HCT116 (cell line): ENCODE data around the gene RGS12. TPM values are rescaled to one million over a fixed set of nuclear protein-coding genes. Genes with fewer than 3 reads are reported as not detected.

ENCODE experiments used
- ATAC-seq: fragments of 200-7000 bp; cut with Tn5 transposase; 2 replicates; pipeline ENCODE4 v1.9.1; 2020; ENCODE audit warnings: mild to moderate bottlenecking, moderate library complexity
- BruUV-seq: library from RNA; stranded (reverse); fragments of 400-500 nt; replicated peaks from 2 replicates; lab custom pipeline; 2021; lab: Mats Ljungman, UMichigan
- CTCF ChIA-PET: fragments of 300-600 bp; sonication (Branson Sonifier 250); formaldehyde crosslinking; loops from one replicate; lab custom pipeline; 2021; ENCODE audit warnings: antibody characterized with exemption; lab: Charles Lee
- POLR2A ChIA-PET: fragments of 300-600, 350-600 bp; sonication (Branson Sonifier 250); formaldehyde crosslinking; loops from one replicate; lab custom pipeline; 2021; ENCODE audit warnings: antibody characterized with exemption; lab: Charles Lee
- RAD21 ChIA-PET, 2 experiments: fragments of 300-600 bp; sonication (Branson Sonifier 250); formaldehyde crosslinking; loops; one replicate each; lab custom pipeline; 2023; ENCODE audit warnings: low total read pairs in 2 of 2; ENCODE audit not compliant: uncharacterized antibody in 2 of 2, unreplicated experiment in 2 of 2, low non-redundant PET in 1 of 2; lab: Charles Lee
- DNase-seq: peaks from one replicate; pipeline ENCODE4 v3.0.0-alpha.2; 2010; ENCODE audit warnings: low read depth, low spot score
- H2AFZ ChIP-seq: fragments of 200-600 bp; shearing (Covaris generic), sonication (generic); 2 replicates; pipeline ENCODE4 v1.6.1; 2017; ENCODE audit warnings: low read depth, mixed run types, mixed read lengths, antibody characterized with exemption, low read length; ENCODE audit not compliant: poor library complexity, severe bottlenecking
- H3K27ac ChIP-seq: 2 replicates; pipeline ENCODE4 v1.5.1; 2012; ENCODE audit warnings: low read depth, low read length
- H3K27me3 ChIP-seq: fragments of 200-600 bp; sonication (generic); 2 replicates; pipeline ENCODE4 v1.6.1; 2016; ENCODE audit warnings: mixed run types, low read length, mixed read lengths; ENCODE audit not compliant: insufficient read depth
- H3K36me3 ChIP-seq, 2 experiments: fragments of 200-500 bp in 1 of 2; fragments of 200-600 bp in 1 of 2; sonication (Bioruptor generic) in 1 of 2; sonication (generic) in 1 of 2; 2 replicates each; pipeline versions ENCODE4 v1.5.1 to v1.6.1; 2014 to 2016; ENCODE audit warnings: low read length in 2 of 2, inconsistent platforms in 1 of 2, mixed read lengths in 1 of 2, mixed run types in 1 of 2; ENCODE audit not compliant: insufficient read depth in 2 of 2, control insufficient read depth in 1 of 2
- H3K4me1 ChIP-seq, 2 experiments: fragments of 200-600 bp in 1 of 2; sonication (generic) in 1 of 2; 2 replicates each; pipeline versions ENCODE4 v1.5.1 to v1.6.1; 2012 to 2017; ENCODE audit warnings: low read length in 2 of 2, inconsistent platforms in 1 of 2, mild to moderate bottlenecking in 1 of 2, mixed read lengths in 1 of 2, mixed run types in 1 of 2, moderate library complexity in 1 of 2; ENCODE audit not compliant: insufficient read depth in 2 of 2, control insufficient read depth in 1 of 2
- H3K4me2 ChIP-seq: fragments of 200-600 bp; sonication (generic); 2 replicates; pipeline ENCODE4 v1.6.1; 2017; ENCODE audit warnings: mixed run types, low read length, mixed read lengths
- H3K4me3 ChIP-seq, 2 experiments: fragments of 200-600 bp in 1 of 2; sonication (generic) in 1 of 2; replicated peaks in 1 of 2; 2 replicates each; pipeline ENCODE4 v1.5.1; 2011 to 2016; ENCODE audit warnings: low read length in 2 of 2, control low read depth in 1 of 2, low read depth in 1 of 2, mild to moderate bottlenecking in 1 of 2, mixed read lengths in 1 of 2, mixed run types in 1 of 2
- H3K79me2 ChIP-seq: fragments of 200-600 bp; sonication (generic); 2 replicates; pipeline ENCODE4 v1.6.1; 2017; ENCODE audit warnings: mild to moderate bottlenecking, mixed run types, low read length, moderate library complexity, mixed read lengths; ENCODE audit not compliant: insufficient read depth
- H3K9ac ChIP-seq: fragments of 200-600 bp; sonication (generic); 2 replicates; pipeline ENCODE4 v1.6.1; 2016; ENCODE audit warnings: low read length, mixed read lengths
- H3K9me2 ChIP-seq: fragments of 200-600 bp; sonication (generic), shearing (Covaris generic); 2 replicates; pipeline ENCODE4 v1.6.1; 2017; ENCODE audit warnings: mixed run types, mild to moderate bottlenecking, moderate library complexity; ENCODE audit not compliant: insufficient read depth
- H3K9me3 ChIP-seq, 2 experiments: fragments of 200-500 bp in 1 of 2; fragments of 200-600 bp in 1 of 2; sonication (Bioruptor generic) in 1 of 2; sonication (generic) in 1 of 2; 2 replicates each; pipeline ENCODE4 v1.6.1; 2014 to 2017; ENCODE audit warnings: low read length in 2 of 2, mixed read lengths in 2 of 2, inconsistent platforms in 1 of 2, low read depth in 1 of 2, mild to moderate bottlenecking in 1 of 2, mixed run types in 1 of 2, moderate library complexity in 1 of 2; ENCODE audit not compliant: control insufficient read depth in 1 of 2, insufficient read depth in 1 of 2
- H4K20me1 ChIP-seq: fragments of 200-600 bp; sonication (generic), shearing (Covaris generic); 2 replicates; pipeline ENCODE4 v1.6.1; 2017; ENCODE audit warnings: mixed run types, mild to moderate bottlenecking, moderate library complexity; ENCODE audit not compliant: insufficient read depth
- ATF3 ChIP-seq: IDR thresholded peaks from 2 replicates; pipeline ENCODE4 v1.6.1; 2012
- CEBPB ChIP-seq: IDR thresholded peaks from 2 replicates; pipeline ENCODE4 v1.6.1; 2012; ENCODE audit warnings: low read depth
- CTCF ChIP-seq, 3 experiments: fragments of 200-600 bp in 1 of 3; sonication (generic) in 1 of 3; IDR thresholded peaks in 2 of 3; conservative IDR thresholded peaks in 1 of 3; 2 replicates each; pipeline ENCODE4 v1.5.1; 2012 to 2017; ENCODE audit warnings: low read depth in 2 of 3, low read length in 2 of 3, antibody characterized with exemption in 1 of 3, borderline replicate concordance in 1 of 3, control low read depth in 1 of 3, mild to moderate bottlenecking in 1 of 3, mixed read lengths in 1 of 3, mixed run types in 1 of 3, moderate library complexity in 1 of 3; ENCODE audit not compliant: insufficient read depth in 1 of 3
- EZH2 ChIP-seq: fragments of 200-600 bp; sonication (generic); IDR thresholded peaks from 2 replicates; pipeline ENCODE4 v1.6.1; 2017; ENCODE audit warnings: antibody characterized with exemption, mixed run types
- FOSL1 ChIP-seq: IDR thresholded peaks from 2 replicates; pipeline ENCODE4 v1.6.1; 2012; ENCODE audit warnings: low read depth
- JUND ChIP-seq: IDR thresholded peaks from 2 replicates; pipeline ENCODE4 v1.6.1; 2012
- POLR2A ChIP-seq: IDR thresholded peaks from 2 replicates; pipeline ENCODE4 v1.7.0; 2011; ENCODE audit warnings: borderline replicate concordance; ENCODE audit not compliant: insufficient read depth, insufficient read length; ENCODE audit errors: extremely low read depth
- RAD21 ChIP-seq: IDR thresholded peaks from 2 replicates; pipeline ENCODE4 v1.6.1; 2012; ENCODE audit warnings: low read depth, mild to moderate bottlenecking
- REST ChIP-seq: IDR thresholded peaks from 2 replicates; pipeline ENCODE4 v1.6.1; 2012; ENCODE audit warnings: low read depth
- SRF ChIP-seq: IDR thresholded peaks from 2 replicates; pipeline ENCODE4 v1.6.1; 2012; ENCODE audit warnings: low read depth
- TCF7L2 ChIP-seq: IDR thresholded peaks from 2 replicates; pipeline ENCODE4 v1.7.0; 2011; ENCODE audit warnings: borderline replicate concordance, inconsistent platforms; ENCODE audit not compliant: insufficient read depth, insufficient read length; ENCODE audit errors: extremely low read depth
- ZBTB33 ChIP-seq: IDR thresholded peaks from 2 replicates; pipeline ENCODE4 v1.6.1; 2011; ENCODE audit warnings: mild to moderate bottlenecking, low read length, moderate library complexity; ENCODE audit not compliant: insufficient replicate concordance; ENCODE audit errors: extremely low read depth
- ZFX ChIP-seq: fragments of 450-650 bp; IDR thresholded peaks from 2 replicates; pipeline ENCODE4 v1.6.1; 2017
- ZNF274 ChIP-seq: fragments of 200-500 bp; sonication (Bioruptor generic); IDR thresholded peaks from 2 replicates; pipeline ENCODE4 v1.6.1; 2014; ENCODE audit warnings: mild to moderate bottlenecking, low read depth, low read length, inconsistent platforms
- intact Hi-C: fragments of 100-400 bp; cut with micrococcal nuclease; formaldehyde crosslinking; loops from 2 replicates; pipeline ENCODE4 v1.10.0; 2022
- total RNA-seq: library from RNA; stranded (reverse); gene quantifications from one replicate; pipeline ENCODE4 v1.2.1, GENCODE V29; 2021; ENCODE audit not compliant: unreplicated experiment

RGS12 gene
- total RNA-seq, 1 experiment from 2014 or later = 22.2 TPM

- TF ChIP-seq RAD21 = no peak
- TF ChIP-seq, all 23 proteins: peak for 0
- Histone ChIP-seq H3K4me2 (no peak overlapping the region), H3K9ac (no peak overlapping the region), H3K9me3 (no peaks in the 10 kb centered on the region), H2AFZ (no peak overlapping the region), H4K20me1 (no peaks in the 10 kb centered on the region), H3K36me3 (no peaks in the 10 kb centered on the region), H3K27me3 (no peaks in the 10 kb centered on the region), H3K27ac (no peak overlapping the region), H3K9me2 (no peaks in the 10 kb centered on the region), H3K4me3 (no peak overlapping the region), H3K79me2 (no peaks in the 10 kb centered on the region), H3K4me1 (no peaks in the 10 kb centered on the region)
- ChIA-PET CTCF (no interaction called here), RAD21 (no interaction called here), POLR2A (no interaction called here)
- no peak for DNase-seq
- ATAC-seq = no peak
- intact Hi-C loops = no loop called here
- BruUV-seq = no TSS peak
Measured at GRCh38 chr4:3283483-3283882, 9.3 kb upstream of the RGS12 start.

DNA sequence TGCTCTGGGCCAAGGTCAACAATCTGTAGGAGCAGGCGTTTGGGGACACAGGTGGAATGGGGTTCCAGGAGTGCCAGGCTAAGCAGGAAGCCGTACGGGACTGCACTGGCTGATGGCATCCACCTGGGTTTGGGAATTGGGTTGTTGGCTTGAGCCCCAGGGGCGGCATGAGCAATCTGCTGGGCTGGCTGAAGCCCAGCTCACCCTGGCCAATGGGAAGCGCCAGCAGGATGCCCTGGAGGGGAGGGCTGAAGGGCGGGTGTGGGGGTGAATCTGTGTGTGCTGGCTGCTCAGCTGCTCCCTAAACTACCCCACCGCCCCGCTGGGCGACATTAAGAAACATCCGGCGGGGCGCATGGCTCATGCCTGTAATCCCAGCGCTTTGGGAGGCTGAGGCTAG is 8.9 kb upstream of the RGS12 start:
- ChIA-PET POLR2A (no interaction called here), CTCF (no interaction called here), RAD21 (no interaction called here)
- Histone ChIP-seq H3K9ac (no peak overlapping the region), H3K79me2 (no peaks in the 10 kb centered on the region), H3K9me3 (no peaks in the 10 kb centered on the region), H3K27ac (no peak overlapping the region), H3K36me3 (no peaks in the 10 kb centered on the region), H4K20me1 (no peaks in the 10 kb centered on the region), H3K4me1 (no peaks in the 10 kb centered on the region), H3K4me3 (no peak overlapping the region), H3K9me2 (no peaks in the 10 kb centered on the region), H3K4me2 (no peak overlapping the region), H3K27me3 (no peaks in the 10 kb centered on the region), H2AFZ (no peak overlapping the region)
- intact Hi-C loops = no loop called here
- DNase-seq (no peak), ATAC-seq (no peak)
- no TSS peak for BruUV-seq
- TF ChIP-seq EZH2 (no peak), ZNF274 (no peak), JUND (no peak), ZBTB33 (no peak), CEBPB (no peak), CTCF (IDR thresholded peaks at IDR 0.05 in 2 of 3, conservative IDR thresholded peaks at IDR 0.05 in 1 of 3; ENCODE audit: borderline replicate concordance in 1 of 3, insufficient read depth in 1 of 3, low read depth in 2 of 3, low read length in 2 of 3) (no peak), SRF (no peak), POLR2A (no peak), ATF3 (no peak), ZFX (no peak), RAD21 (no peak), TCF7L2 (no peak), FOSL1 (no peak), REST (no peak)
